T follicular helper cell (primary cell): ENCODE results near the gene GASK1A.
A peak's percentile ranks its signal among the peaks of the same experiment; 100 is the strongest.

Source experiments
- DNase-seq: peaks from one replicate; pipeline ENCODE4 v3.0.0-alpha.2; 2020; ENCODE audit warnings: low read depth

GASK1A gene

DNA sequence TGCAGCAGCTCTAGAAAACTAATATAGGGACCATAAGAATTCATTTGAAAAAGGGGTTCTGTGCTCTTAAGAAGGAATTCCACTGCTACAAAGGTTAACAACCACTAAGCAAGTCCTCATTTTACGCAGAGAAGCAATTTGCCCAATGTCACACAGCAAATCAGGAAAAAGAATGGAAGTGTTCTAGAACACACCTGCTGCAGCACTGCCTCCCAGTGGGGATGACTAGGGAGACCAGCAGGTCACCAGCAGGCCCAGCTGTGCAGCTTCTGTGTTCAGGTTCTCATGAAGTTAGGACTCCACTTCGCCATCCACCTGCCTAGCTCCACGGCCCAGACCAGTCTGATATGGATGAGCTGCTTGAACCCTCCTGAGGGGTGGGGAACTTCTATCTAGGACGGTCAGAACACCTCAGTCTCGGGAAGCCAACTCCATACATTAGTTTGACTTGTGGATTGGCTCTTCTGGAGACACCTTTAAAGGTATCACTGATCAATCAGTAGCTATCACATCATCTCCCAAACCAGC lies 108.2 kb downstream of the GASK1A start:
- no peak for DNase-seq

GRCh38 chr3:43089081-43089480 lies 110.0 kb downstream of the GASK1A start:
- no peak for DNase-seq

DNA sequence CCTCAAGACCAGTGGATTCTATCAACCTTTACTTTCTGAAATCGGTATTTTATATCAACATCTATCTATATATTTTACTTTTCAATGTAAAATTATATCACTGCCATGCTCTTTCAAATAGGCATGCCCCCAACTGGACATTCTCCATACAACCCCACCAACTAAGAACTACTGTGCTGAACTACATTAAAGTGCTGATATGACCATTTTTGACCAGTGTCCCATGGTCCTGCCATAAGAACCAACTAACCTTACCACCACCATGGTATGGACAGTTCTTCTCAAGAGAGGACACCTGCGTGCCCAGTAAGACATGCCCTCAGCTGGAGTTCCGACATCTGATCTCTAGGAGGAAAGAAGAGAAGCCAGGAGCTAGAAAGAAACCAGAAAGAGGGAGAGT lies 111.1 kb downstream of the GASK1A start:
- no peak for DNase-seq

- no peak for DNase-seq
Observed at GRCh38 chr3:43091481-43091880, 112.4 kb downstream of the GASK1A start.

- no peak for DNase-seq
Observed at GRCh38 chr3:43093006-43093405, 113.9 kb downstream of the GASK1A start.

DNA sequence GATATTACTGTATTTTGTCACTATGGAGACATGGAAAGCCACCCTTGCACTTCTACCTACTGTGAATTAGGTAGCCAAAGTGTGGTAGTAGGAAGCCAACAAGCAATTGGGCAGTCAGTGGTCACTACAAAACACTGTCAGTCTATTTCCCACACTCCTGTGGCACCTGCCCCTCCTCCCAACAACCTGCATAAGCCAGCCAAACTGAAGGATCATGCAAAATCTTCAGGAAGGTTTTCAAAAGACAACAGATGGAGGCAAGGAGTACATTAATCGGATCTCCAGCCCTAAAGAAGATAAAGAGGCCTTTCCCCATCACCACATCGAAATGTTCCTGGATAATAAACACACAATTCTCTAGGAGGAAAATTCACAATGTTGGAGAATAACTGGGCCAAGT lies 114.9 kb downstream of the GASK1A start:
- DNase-seq = no peak

DNA sequence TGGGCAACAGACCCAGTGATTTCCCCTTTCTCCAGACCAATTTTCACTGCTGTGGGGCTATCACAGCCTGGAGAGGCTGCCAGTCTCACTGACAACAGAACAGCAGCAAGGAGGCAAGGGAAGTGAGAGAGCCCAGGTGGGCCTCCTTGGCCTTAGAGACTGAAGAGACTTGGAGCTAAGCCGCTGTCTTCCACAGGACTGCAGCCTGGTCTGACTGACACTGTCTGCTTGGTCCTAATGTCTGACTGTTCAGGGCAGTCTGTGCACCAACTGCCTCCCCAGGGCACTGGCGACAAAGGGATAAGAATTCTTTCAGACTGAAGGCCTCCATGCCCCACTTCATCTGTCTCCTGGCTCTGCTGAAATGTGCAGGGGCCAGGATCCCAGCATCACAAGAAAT lies 115.3 kb downstream of the GASK1A start:
- no peak for DNase-seq

- no peak for DNase-seq
Observed at GRCh38 chr3:43094851-43095250, 115.7 kb downstream of the GASK1A start.

- DNase-seq = no peak
Observed at GRCh38 chr3:43095370-43095769, 116.3 kb downstream of the GASK1A start.

DNA sequence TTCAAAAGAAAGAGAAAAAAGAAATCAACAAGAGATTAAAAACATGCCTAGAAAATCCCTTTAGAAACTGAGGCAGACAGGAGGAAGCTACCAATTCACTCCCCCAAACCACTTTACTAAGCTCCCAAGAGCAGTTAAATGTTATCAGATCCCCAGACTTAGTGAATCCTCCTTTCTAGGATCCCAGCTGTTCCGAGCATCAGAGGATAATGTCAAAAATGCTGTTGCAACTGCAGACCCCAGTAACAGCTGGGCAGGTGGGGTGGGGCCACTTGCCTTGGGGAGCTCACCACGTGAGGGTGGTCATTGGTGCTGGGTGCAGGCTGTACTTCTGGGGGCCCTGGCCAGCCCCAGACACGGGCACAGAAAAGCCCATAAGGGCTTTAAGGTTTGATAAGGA lies 117.7 kb downstream of the GASK1A start:
- DNase-seq = no peak

DNA sequence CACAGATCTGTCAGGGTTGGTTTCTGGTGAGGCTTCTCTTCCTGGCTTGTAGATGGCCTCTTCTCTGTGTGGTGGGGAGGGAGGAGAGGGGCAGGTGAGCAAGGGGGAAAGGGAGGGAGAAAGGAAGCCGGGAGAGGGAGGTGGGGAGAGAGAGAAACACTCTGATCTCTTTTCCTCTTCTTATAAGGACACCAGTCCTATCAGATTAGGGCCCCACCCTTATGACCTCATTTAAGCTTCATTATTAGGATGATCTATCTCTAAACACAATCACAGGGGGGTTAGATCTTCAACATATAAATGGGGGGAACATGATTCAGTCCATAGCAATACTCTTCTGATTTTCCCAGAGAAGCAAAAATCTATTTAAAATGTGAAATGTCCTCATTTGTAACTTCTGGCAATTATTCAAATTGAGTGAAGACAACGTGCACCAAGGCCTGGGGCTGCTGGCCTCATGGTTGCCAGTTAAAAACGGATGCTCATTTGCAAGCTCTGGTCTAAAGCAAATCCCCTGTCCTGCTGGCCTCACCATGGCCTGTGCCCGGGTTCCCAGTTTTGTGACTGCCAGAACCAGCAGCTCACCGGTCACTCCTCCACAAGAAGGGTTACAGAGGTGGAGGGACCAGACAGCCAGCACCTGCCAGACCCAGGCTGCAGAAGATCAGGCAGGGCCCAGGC lies 118.4 kb downstream of the GASK1A start:
- no peak for DNase-seq

GRCh38 chr3:43098761-43099160 lies 119.7 kb downstream of the GASK1A start:
- DNase-seq = no peak

DNA sequence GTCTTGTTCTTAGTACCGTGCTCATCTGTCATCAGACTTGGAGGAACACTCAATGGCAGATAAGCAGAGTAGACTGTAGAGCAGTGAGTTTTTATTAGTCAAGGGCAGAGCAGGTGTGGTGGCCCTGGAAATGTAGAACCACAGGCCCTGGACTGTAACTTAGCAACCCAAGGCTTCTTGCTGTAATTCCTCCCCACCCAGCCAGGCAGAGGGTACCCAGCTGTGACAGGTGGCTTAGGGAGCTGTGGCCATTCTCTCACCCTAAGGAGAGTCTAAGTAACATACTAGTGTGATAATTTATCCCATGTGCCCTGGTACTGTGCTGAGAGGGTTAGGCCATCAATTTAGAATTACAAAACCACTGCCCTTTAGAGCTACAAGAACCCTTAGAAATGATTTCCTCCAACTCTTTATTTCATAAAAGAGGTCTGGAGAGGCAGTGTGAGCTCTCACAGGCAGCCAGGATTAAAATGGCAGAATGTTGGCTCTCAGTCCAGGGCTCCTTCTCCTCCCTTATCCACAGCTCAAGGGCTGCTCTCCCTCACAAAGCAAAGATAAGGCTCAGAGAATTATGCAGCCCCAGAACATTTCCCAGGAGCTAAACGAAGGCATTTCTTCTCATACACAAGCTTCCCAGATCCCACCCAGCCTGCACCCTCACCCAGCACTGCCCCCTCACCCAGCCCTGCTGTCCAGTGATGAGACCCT lies 123.8 kb downstream of the GASK1A start:
- no peak for DNase-seq

GRCh38 chr3:43104039-43104438 lies 124.9 kb downstream of the GASK1A start:
- DNase-seq = no peak

- peak; percentile 3 for DNase-seq
Observed at GRCh38 chr3:43104660-43105595, 125.8 kb downstream of the GASK1A start.

GRCh38 chr3:43105596-43106292 lies 126.6 kb downstream of the GASK1A start, which contains the start of gene POMGNT2:
POMGNT2 (minus strand) TSS chr3:43106079; CDS start chr3:43081431, 24,648 bp downstream.
- DNase-seq = peak; percentile 82

DNA sequence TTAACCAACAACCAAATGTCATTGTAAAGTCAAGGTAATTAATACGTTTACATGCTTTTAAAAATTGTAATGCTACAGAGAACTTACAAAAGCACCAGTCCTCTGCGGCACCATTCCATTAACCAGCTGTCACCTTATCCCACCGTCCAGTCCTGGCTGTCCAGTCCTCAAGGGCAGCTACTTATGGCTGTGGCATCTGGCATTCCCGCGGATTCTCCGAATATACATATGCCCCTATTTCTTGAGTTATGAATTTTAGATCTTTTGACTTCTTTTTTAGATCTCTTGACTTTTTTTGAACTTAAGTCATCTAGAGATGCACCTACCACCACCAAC lies 127.2 kb downstream of the GASK1A start:
- DNase-seq = no peak
